HG03066 (cell line): ENCODE results near the gene LRRTM1.

Experiments used
- ATAC-seq: cut with Tn5 transposase; IDR thresholded peaks from one replicate; pipeline ENCODE4 v1.9.1; 2021; ENCODE audit warnings: low read depth; ENCODE audit not compliant: unreplicated experiment

Gene LRRTM1, protein sequence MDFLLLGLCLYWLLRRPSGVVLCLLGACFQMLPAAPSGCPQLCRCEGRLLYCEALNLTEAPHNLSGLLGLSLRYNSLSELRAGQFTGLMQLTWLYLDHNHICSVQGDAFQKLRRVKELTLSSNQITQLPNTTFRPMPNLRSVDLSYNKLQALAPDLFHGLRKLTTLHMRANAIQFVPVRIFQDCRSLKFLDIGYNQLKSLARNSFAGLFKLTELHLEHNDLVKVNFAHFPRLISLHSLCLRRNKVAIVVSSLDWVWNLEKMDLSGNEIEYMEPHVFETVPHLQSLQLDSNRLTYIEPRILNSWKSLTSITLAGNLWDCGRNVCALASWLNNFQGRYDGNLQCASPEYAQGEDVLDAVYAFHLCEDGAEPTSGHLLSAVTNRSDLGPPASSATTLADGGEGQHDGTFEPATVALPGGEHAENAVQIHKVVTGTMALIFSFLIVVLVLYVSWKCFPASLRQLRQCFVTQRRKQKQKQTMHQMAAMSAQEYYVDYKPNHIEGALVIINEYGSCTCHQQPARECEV

DNA sequence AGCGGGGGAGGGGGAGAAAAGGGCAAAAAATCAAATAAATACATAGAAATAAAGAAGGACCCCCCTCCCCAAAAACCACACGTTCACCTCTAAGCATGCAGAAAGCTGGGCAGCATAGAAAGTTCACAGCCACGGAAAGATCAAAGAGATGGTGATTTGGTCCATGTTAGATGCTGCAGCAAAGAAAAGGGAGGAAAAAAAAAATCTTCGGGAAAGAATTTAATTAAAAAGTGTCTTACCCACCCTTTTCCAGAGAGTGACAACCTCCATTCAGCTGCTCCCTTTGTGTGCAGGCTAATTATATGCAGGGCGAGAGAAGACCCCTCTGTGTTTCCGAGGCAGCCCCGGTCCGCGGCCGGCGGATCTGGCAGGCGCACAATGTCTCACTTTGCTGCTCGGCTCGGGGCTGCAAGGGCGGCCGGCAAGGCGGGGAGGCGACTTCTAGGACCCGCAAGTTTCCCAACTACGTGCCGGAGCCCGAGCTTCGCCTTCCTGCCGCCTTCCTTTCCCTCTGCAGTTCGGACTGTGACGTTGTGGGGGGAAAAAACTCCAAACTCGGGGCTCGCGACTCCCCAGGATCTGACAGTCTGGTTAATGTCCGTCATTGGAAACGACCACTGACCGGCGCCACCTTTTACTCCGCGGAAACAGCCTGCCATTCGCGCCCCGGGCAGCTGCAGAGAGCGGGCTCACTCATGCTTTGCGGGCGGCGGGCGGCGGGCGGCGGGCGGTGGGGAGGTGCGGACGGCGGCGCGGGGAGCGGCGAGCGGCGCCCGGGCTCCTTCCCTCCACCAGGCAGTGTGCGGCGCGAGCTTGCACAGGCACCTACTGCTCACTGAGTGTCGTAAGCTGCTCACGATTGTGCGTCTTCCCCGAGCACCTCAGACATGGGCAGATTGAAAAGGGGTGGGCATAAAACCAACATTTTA, at the start of gene LRRTM1:
TSS of gene LRRTM1 (minus strand) at position 844 of the 929 bp plus-strand sequence. CDS start 933 bp downstream, outside the sequence.
- no peak for ATAC-seq

- ATAC-seq = no peak
Observed at GRCh38 chr2:80351231-80351630, 46.7 kb upstream of the LRRTM1 start.

- ATAC-seq = no peak
Observed at GRCh38 chr2:80348953-80349352, 44.4 kb upstream of the LRRTM1 start.

- no peak for ATAC-seq
Observed at GRCh38 chr2:80348078-80348477, 43.5 kb upstream of the LRRTM1 start.

DNA sequence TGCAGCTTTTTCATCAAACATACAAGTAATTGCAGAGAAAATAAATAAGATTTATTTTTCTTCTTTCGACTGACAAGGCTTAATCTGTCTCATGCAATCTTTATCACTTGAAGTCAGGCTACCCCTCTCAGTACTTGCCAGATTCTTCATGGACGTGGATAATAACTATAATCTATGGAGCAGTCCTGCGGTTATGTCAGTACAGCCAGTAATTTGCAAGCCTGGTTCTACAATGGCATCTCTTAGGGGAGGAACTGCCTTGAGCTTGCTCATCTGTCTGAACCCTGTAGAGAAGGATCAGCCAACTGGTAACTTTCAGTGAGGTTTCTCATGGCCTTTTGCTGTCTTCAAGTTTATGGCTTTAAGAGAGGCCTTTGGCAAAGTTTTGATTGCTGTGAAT, 35.5 kb upstream of the LRRTM1 start:
- ATAC-seq = no peak

GRCh38 chr2:80338794-80339193, 34.2 kb upstream of the LRRTM1 start:
- ATAC-seq = no peak

GRCh38 chr2:80335411-80335810, 30.9 kb upstream of the LRRTM1 start:
- no peak for ATAC-seq

- no peak for ATAC-seq
Observed at GRCh38 chr2:80333886-80334285, 29.3 kb upstream of the LRRTM1 start.

- no peak for ATAC-seq
Observed at GRCh38 chr2:80330527-80331450, 26.2 kb upstream of the LRRTM1 start.

DNA sequence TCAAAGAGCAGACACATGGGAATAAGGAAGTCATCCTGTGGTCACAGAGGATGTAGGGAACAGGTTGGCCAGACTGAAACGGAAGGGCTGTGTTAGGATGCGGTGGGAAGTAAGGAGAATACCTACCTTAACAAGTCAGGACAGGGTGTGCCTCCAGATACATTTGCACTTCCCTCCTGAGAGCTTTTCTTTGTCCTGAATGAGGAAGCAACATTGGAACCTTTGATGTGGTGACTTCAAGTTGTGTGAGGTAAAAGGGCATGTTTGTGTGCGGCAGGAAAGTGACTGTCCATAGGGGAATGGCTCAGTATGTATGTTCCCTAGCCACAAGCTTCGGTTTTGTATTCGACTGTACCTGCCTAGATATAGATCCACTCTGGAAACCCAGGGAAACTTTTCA, 24.9 kb upstream of the LRRTM1 start:
- ATAC-seq = no peak

DNA sequence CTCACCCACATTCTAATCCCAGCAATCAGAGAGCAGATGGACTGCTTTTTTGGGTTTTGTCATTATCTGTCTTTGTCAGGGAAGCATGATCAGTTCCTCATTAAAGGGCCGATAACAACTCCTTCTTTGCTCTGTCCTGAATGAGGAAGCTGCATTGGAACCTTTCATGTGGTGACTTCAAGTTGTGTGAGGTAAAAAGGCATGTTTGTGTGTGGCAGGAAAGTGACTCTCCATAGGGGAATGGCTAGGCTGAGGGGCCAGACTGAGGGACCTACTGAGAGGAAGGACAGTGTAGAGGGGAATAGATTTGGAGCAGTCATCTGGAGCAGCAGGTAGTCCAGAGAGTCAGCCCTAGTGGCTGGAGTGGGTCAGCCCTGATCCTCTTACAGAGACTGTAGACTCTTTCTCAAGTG, 23.6 kb upstream of the LRRTM1 start:
- ATAC-seq = no peak

- no peak for ATAC-seq
Observed at GRCh38 chr2:80326861-80327260, 22.3 kb upstream of the LRRTM1 start.

GRCh38 chr2:80326214-80326613, 21.7 kb upstream of the LRRTM1 start:
- ATAC-seq = no peak

GRCh38 chr2:80324525-80324924, 20.0 kb upstream of the LRRTM1 start:
- ATAC-seq = no peak

- no peak for ATAC-seq
Observed at GRCh38 chr2:80323610-80324009, 19.1 kb upstream of the LRRTM1 start.

GRCh38 chr2:80322958-80323357, 18.4 kb upstream of the LRRTM1 start:
- no peak for ATAC-seq

DNA sequence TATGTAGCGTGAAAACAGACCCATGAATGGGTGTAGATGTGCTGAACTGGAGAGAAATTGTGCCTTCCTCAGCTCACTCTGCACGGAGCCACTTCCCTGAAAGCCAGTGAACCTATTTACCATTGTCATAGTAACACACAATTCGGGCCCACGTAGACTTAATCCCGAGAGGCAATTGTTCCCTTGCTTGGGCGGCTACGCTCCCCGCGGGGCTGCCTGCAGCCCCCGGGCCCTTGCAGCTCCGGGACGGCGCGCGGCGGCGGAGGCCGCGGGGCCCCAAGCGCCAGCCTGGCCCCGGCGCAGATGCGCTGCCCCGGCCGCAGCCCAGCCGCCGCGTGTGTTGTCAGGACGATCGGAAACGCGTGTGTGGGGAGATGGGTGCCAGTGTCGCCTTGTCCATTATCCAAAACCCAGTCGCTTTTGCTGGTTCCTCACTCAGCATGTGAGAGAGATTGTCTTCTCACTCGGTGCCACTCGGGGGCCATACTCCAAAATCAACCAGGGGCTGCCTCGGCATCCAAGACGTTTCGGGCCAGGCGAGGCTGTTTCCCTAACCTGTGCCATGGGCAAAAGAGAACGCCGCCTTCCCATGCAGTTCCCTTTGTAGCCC, 17.9 kb upstream of the LRRTM1 start:
- ATAC-seq = no peak

DNA sequence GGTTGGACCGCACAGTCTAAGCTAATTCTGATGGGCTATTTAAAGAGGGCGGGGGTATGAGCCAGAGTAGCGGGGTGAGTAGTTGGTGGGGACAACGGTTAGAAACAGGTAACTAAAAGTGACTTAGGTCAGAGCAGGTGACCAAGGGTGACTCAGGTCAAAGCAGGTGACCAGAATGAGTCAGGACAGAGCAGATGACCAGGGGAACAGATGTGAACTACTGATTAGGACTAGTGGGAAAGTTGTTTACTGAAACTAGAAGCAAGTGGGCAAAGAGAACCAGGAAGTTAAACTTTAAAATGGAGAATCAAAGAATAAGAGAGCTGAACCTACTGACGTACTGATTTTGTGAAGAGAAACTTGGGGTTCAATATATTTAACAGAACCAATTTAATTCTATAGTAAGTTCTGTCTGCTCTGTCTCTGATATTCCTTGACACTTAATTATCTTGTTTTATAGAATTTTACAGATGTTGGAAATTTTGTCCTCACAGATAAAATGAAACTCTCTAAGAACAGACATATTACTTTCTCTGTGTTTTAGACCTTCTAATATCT, 7.8 kb upstream of the LRRTM1 start:
- ATAC-seq = no peak

GRCh38 chr2:80311304-80311703, 6.8 kb upstream of the LRRTM1 start:
- no peak for ATAC-seq
